ENCODE measurements around the gene COL28A1.

The COL28A1 gene

GRCh38 chr7:7351832-7352231, 183.8 kb downstream of the COL28A1 start:
- H3K4me3 ChIP-seq (ENCODE audit: low read depth, low read length): no peak overlapping the region
- DNase-seq (ENCODE audit: low read depth): no peak
- no peak for TF ChIP-seq CTCF (IDR thresholded peaks at IDR 0.05; ENCODE audit: insufficient read depth, low read depth, low read length, missing control alignments)

- no peak overlapping the region for H3K4me3 ChIP-seq (ENCODE audit: low read depth, low read length)
- TF ChIP-seq CTCF (IDR thresholded peaks at IDR 0.05; ENCODE audit: insufficient read depth, low read depth, low read length, missing control alignments): no peak
- no peak for DNase-seq (ENCODE audit: low read depth)
These were observed 184.5 kb downstream of the COL28A1 start for GRCh38 chr7:7351156-7351555.

- TF ChIP-seq CTCF (IDR thresholded peaks at IDR 0.05; ENCODE audit: insufficient read depth, low read depth, low read length, missing control alignments): no peak
- no peak overlapping the region for H3K4me3 ChIP-seq (ENCODE audit: low read depth, low read length)
- no peak for DNase-seq (ENCODE audit: low read depth)
These were observed 186.5 kb downstream of the COL28A1 start for GRCh38 chr7:7349156-7349555.

GRCh38 chr7:7347045-7347444, 188.6 kb downstream of the COL28A1 start:
- H3K4me3 ChIP-seq (ENCODE audit: low read depth, low read length): no peak overlapping the region
- no peak for TF ChIP-seq CTCF (IDR thresholded peaks at IDR 0.05; ENCODE audit: insufficient read depth, low read depth, low read length, missing control alignments)
- no peak for DNase-seq (ENCODE audit: low read depth)

- DNase-seq (ENCODE audit: low read depth): no peak
- no peak for TF ChIP-seq CTCF (IDR thresholded peaks at IDR 0.05; ENCODE audit: insufficient read depth, low read depth, low read length, missing control alignments)
These were observed 191.1 kb downstream of the COL28A1 start for GRCh38 chr7:7344583-7344982.

GRCh38 chr7:7335909-7336308, 199.8 kb downstream of the COL28A1 start:
- no peak for TF ChIP-seq CTCF (IDR thresholded peaks at IDR 0.05; ENCODE audit: insufficient read depth, low read depth, low read length, missing control alignments)
- DNase-seq (ENCODE audit: low read depth): no peak
- H3K4me3 ChIP-seq (ENCODE audit: low read depth, low read length): no peak overlapping the region

More at GRCh38 chr7:7344583-7344982, 191.1 kb downstream of the COL28A1 start:
- H3K4me3 ChIP-seq (ENCODE audit: low read depth, low read length): no peak overlapping the region

GRCh38 chr7:7335215-7335614, 200.5 kb downstream of the COL28A1 start:
- no peak overlapping the region for H3K4me3 ChIP-seq (ENCODE audit: low read depth, low read length)
- DNase-seq (ENCODE audit: low read depth): no peak
- TF ChIP-seq CTCF (IDR thresholded peaks at IDR 0.05; ENCODE audit: insufficient read depth, low read depth, low read length, missing control alignments): no peak
